Measurements from ENCODE around the gene PARS2.

The PARS2 gene

GRCh38 chr1:54764133-54764921, at the start of gene PARS2:
Gene PARS2, minus strand, starts transcription at chr1:54764523. Its CDS starts 5,362 bp downstream, at chr1:54759161.
- DNase-seq (ENCODE audit: low read depth, low spot score), result peak; percentile 100

GRCh38 chr1:54814126-54814498, 49.8 kb upstream of the PARS2 start:
- DNase-seq (ENCODE audit: low read depth, low spot score), result no peak

- DNase-seq (ENCODE audit: low read depth, low spot score), result no peak
Observed at GRCh38 chr1:54813485-54814125, 49.3 kb upstream of the PARS2 start.

GRCh38 chr1:54812801-54813484, 48.6 kb upstream of the PARS2 start:
- no peak for DNase-seq (ENCODE audit: low read depth, low spot score)

- no peak for DNase-seq (ENCODE audit: low read depth, low spot score)
Observed at GRCh38 chr1:54811739-54812655, 47.7 kb upstream of the PARS2 start.

- DNase-seq (ENCODE audit: low read depth, low spot score), result no peak
Observed at GRCh38 chr1:54811066-54811465, 46.7 kb upstream of the PARS2 start.

- peak; percentile 80 for DNase-seq (ENCODE audit: low read depth, low spot score)
Observed at GRCh38 chr1:54810153-54810942, 46.0 kb upstream of the PARS2 start.

- DNase-seq (ENCODE audit: low read depth, low spot score), result no peak
Observed at GRCh38 chr1:54809496-54810074, 45.3 kb upstream of the PARS2 start.

- DNase-seq (ENCODE audit: low read depth, low spot score), result no peak
Observed at GRCh38 chr1:54808443-54809207, 44.3 kb upstream of the PARS2 start.

GRCh38 chr1:54807756-54808155, 43.4 kb upstream of the PARS2 start:
- DNase-seq (ENCODE audit: low read depth, low spot score), result no peak

- peak; percentile 34 for DNase-seq (ENCODE audit: low read depth, low spot score)
Observed at GRCh38 chr1:54806931-54807611, 42.7 kb upstream of the PARS2 start.

- DNase-seq (ENCODE audit: low read depth, low spot score), result no peak
Observed at GRCh38 chr1:54805981-54806381, 41.7 kb upstream of the PARS2 start.

- DNase-seq (ENCODE audit: low read depth, low spot score), result no peak
Observed at GRCh38 chr1:54805466-54805865, 41.1 kb upstream of the PARS2 start.

GRCh38 chr1:54804471-54805132, 40.3 kb upstream of the PARS2 start:
- DNase-seq (ENCODE audit: low read depth, low spot score), result no peak

GRCh38 chr1:54803761-54804470, 39.6 kb upstream of the PARS2 start:
- peak; percentile 23 for DNase-seq (ENCODE audit: low read depth, low spot score)

- peak; percentile 18 for DNase-seq (ENCODE audit: low read depth, low spot score)
Observed at GRCh38 chr1:54800899-54801759, 36.8 kb upstream of the PARS2 start, which contains the start of gene TTC22. Gene TTC22, minus strand, starts transcription at chr1:54801323. Its CDS starts 160 bp downstream, at chr1:54801163.

Measured in astrocyte of the hippocampus (primary cell).